ENCODE results near the gene SLC17A1.

SLC17A1 gene

DNA sequence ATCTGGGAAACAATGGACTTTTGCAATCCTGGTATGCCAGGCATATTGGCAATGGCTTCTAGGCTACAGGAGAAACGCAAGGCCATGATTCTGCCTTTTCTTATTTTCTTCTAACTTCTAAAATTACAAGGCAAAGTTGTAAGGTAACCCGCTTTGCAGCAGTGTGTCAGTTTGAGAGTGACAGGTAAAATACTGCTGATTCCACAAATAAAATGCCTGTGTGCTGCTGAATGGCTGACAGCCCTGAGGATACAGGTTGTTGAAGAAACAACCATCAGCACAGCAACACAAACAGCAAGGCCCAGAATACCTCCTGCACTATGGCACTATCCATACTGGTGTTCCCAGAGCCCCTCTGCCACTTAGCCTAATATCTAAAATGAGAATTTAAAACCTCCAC is 37.1 kb downstream of the SLC17A1 start:
- DNase-seq (ENCODE audit: low read depth): no peak
- H3K4me3 ChIP-seq (ENCODE audit: low read depth, low read length): no peak overlapping the region
- TF ChIP-seq, protein P1, sequence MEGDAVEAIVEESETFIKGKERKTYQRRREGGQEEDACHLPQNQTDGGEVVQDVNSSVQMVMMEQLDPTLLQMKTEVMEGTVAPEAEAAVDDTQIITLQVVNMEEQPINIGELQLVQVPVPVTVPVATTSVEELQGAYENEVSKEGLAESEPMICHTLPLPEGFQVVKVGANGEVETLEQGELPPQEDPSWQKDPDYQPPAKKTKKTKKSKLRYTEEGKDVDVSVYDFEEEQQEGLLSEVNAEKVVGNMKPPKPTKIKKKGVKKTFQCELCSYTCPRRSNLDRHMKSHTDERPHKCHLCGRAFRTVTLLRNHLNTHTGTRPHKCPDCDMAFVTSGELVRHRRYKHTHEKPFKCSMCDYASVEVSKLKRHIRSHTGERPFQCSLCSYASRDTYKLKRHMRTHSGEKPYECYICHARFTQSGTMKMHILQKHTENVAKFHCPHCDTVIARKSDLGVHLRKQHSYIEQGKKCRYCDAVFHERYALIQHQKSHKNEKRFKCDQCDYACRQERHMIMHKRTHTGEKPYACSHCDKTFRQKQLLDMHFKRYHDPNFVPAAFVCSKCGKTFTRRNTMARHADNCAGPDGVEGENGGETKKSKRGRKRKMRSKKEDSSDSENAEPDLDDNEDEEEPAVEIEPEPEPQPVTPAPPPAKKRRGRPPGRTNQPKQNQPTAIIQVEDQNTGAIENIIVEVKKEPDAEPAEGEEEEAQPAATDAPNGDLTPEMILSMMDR (IDR thresholded peaks at IDR 0.05; ENCODE audit: low read depth, low read length): no peak
- TF ChIP-seq, protein P2, sequence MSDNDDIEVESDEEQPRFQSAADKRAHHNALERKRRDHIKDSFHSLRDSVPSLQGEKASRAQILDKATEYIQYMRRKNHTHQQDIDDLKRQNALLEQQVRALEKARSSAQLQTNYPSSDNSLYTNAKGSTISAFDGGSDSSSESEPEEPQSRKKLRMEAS (IDR thresholded peaks at IDR 0.05; ENCODE audit: low read depth, low read length): no peak
- TF ChIP-seq MYC (IDR thresholded peaks at IDR 0.05; ENCODE audit: low read depth, low read length): no peak
- no peak for TF ChIP-seq POLR2A (IDR thresholded peaks at IDR 0.05; ENCODE audit: extremely low read depth, insufficient read length)

DNA sequence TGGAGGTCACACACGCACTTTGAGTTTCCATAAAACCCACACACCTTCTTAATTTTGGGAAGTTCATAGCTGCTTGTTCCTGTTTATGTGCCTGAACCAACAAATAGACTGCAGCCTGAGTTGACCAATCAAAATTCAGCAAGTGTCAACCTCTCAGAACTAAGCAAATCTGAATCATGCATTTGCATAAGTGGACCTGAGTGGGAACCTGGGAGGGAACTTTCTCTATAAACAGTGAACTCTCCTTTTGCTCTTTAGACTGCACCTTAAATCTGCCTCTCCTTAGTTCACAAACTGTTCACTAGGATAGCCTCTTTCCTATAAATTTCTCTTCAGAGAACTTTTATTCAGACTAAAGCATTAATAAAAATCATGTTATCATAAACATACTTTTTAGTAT is 37.9 kb downstream of the SLC17A1 start:
- peak; percentile 4 for DNase-seq (ENCODE audit: low read depth)
- H3K4me3 ChIP-seq (ENCODE audit: low read depth, low read length): no peak overlapping the region
- TF ChIP-seq MYC (IDR thresholded peaks at IDR 0.05; ENCODE audit: low read depth, low read length): no peak
- TF ChIP-seq POLR2A (IDR thresholded peaks at IDR 0.05; ENCODE audit: extremely low read depth, insufficient read length): no peak

DNA sequence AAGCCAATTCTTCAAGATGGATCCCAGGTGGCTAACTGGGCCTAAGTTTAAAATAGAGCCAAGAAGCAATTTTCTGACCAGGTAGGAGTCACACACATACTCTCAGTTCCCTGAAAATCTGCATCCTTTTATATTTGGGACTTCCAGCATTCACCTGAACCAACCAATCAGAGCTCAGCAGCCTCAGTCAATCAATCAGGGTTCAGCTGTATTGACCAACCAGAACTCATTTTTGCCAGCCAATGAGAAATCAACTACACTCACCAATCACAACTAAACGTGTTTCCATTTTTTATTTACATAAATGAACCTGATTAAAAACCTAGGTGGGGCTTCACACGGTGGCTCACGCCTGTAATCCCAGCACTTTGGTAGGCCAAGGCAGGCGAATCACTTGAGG is 39.8 kb downstream of the SLC17A1 start:
- TF ChIP-seq, protein P2 (IDR thresholded peaks at IDR 0.05; ENCODE audit: low read depth, low read length): no peak
- TF ChIP-seq, protein P1 (IDR thresholded peaks at IDR 0.05; ENCODE audit: low read depth, low read length): no peak
- TF ChIP-seq POLR2A (IDR thresholded peaks at IDR 0.05; ENCODE audit: extremely low read depth, insufficient read length): no peak
- TF ChIP-seq MYC (IDR thresholded peaks at IDR 0.05; ENCODE audit: low read depth, low read length): no peak
- no peak overlapping the region for H3K4me3 ChIP-seq (ENCODE audit: low read depth, low read length)
- DNase-seq (ENCODE audit: low read depth): no peak

DNA sequence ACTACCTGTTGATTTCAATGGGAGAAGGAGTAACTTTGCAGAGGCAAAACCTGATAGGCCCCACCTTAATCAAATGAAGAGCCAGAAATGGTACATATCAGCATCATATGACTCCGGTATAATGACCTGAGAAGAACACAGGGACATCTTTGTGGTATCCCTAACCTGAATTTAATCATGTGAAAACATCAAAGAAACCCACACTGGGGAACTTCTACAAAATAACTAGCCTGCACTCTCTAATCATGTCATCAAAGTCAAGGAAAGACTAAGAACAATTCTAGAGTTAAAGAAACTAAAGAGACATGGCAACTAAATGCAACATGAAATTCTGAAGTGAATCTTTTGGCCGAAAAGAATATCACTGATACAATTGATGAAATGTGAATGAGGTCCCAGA is 42.4 kb downstream of the SLC17A1 start:
- TF ChIP-seq, protein P2 (IDR thresholded peaks at IDR 0.05; ENCODE audit: low read depth, low read length): no peak
- TF ChIP-seq MYC (IDR thresholded peaks at IDR 0.05; ENCODE audit: low read depth, low read length): no peak
- TF ChIP-seq, protein P1 (IDR thresholded peaks at IDR 0.05; ENCODE audit: low read depth, low read length): no peak
- no peak for TF ChIP-seq POLR2A (IDR thresholded peaks at IDR 0.05; ENCODE audit: extremely low read depth, insufficient read length)
- DNase-seq (ENCODE audit: low read depth): no peak
- H3K4me3 ChIP-seq (ENCODE audit: low read depth, low read length): no peak overlapping the region

DNA sequence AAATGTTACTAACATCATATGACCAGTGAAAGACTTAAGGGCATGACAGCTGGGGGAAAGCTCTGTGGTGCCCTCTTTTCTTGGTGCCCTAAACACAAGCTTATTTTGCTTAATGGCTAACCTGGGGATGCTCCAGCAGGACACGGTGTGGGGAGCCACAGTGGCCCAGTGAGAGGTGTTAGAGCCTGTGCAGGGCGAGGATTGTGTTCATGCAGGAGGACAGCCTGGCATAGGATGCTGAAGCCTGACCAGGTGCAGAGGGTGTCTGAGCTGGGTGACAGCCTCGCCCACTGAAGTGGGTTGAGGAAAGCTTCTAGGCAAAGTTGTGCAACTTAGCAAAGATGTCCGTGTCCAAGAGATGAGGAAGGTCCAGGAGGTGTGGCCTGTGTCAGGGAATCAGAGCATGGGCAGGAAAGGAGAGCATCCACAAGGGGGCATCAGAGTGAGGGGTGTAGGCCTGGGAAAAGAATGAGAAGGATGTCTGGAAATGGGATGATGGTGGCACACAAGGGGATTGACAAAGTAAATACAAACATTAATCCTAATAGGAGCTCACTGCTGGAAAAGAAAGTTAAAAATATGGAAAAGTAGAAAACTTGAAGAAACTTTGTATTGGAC is 43.4 kb downstream of the SLC17A1 start:
- H3K4me3 ChIP-seq (ENCODE audit: low read depth, low read length): no peak overlapping the region
- TF ChIP-seq, protein P1 (IDR thresholded peaks at IDR 0.05; ENCODE audit: low read depth, low read length): peak; percentile 64
- no peak for TF ChIP-seq MYC (IDR thresholded peaks at IDR 0.05; ENCODE audit: low read depth, low read length)
- peak; percentile 61 for DNase-seq (ENCODE audit: low read depth)

DNA sequence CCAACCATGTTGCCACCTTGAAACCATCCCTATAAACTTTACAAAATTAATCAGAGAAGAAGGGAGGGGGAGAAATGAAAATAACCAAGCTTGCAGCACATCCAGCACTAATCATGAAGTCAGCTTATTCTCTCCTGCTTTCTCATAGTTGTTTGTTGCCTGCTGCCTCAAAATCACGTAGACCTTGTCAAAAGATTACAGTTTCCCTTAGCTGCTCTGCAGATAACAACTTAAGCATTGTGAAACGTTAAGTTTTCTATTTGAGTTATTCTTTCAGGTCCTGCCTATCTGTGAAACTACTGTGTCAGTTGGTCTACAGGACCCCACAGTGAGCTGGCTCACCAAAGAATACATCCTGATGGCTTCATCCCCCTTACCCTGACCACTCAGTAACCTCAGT is 44.4 kb downstream of the SLC17A1 start:
- TF ChIP-seq, protein P2 (IDR thresholded peaks at IDR 0.05; ENCODE audit: low read depth, low read length): no peak
- TF ChIP-seq, protein P1 (IDR thresholded peaks at IDR 0.05; ENCODE audit: low read depth, low read length): no peak
- TF ChIP-seq MYC (IDR thresholded peaks at IDR 0.05; ENCODE audit: low read depth, low read length) (no peak), POLR2A (IDR thresholded peaks at IDR 0.05; ENCODE audit: extremely low read depth, insufficient read length) (no peak)

More for the DNA sequence above, 44.4 kb downstream of the SLC17A1 start:
- no peak overlapping the region for H3K4me3 ChIP-seq (ENCODE audit: low read depth, low read length)
- DNase-seq (ENCODE audit: low read depth): no peak
